ENCODE results near the gene DHRS11. TPM values are rescaled to one million over a fixed set of nuclear protein-coding genes. Genes with fewer than 3 reads are reported as not detected.

The DHRS11 gene
- 15.7 TPM for total RNA-seq
- long read RNA-seq, transcript DHRS11-215 (7 exons, 1,598 nt): major isoform, 5 of 12 reads
- long read RNA-seq, partial matches to known transcripts: 0 of 12 reads
- long read RNA-seq, other reads (novel, unspliced or antisense): 7 of 12 reads

- ATAC-seq: peak; percentile 96
- DNase-seq (ENCODE audit: missing footprints): peak; percentile 92
- intact Hi-C loops (cut with DNase I): loop anchor here (5.0 kb wide), 1 partner anchor 44 kb away; no protein-coding TSS in a partner anchor
Observed at GRCh38 chr17:36591434-36592315, at the start of gene DHRS11. Gene DHRS11, plus strand, starts transcription at chr17:36591879. Its CDS starts 131 bp downstream, at chr17:36592010.

GRCh38 chr17:36542755-36543154 lies 48.9 kb upstream of the DHRS11 start:
- ATAC-seq: no peak
- intact Hi-C loops (cut with DNase I): no loop called here
- DNase-seq (ENCODE audit: missing footprints): no peak

- ATAC-seq (no peak), DNase-seq (ENCODE audit: missing footprints) (no peak)
- intact Hi-C loops (cut with DNase I): loop anchor here (2.0 kb wide), 1 partner anchor 57 kb away; the partner anchor contains the start of gene ZNHIT3
Observed at GRCh38 chr17:36544044-36544306, 47.7 kb upstream of the DHRS11 start.

- intact Hi-C loops (cut with DNase I): loop anchor here (2.0 to 5.0 kb wide), 2 partner anchors 48 to 58 kb away; partner anchors contain the start of genes DHRS11 and ZNHIT3
- DNase-seq (ENCODE audit: missing footprints) (peak; percentile 98), ATAC-seq (peak; percentile 91)
Observed at GRCh38 chr17:36544307-36545076, 47.2 kb upstream of the DHRS11 start, which contains the start of gene GGNBP2. Gene GGNBP2, plus strand, starts transcription at chr17:36544919. Its CDS starts 806 bp downstream, at chr17:36545725.

- ATAC-seq (peak; percentile 58), DNase-seq (ENCODE audit: missing footprints) (no peak)
- intact Hi-C loops (cut with DNase I): loop anchor here (2.0 to 5.0 kb wide), 2 partner anchors 47 to 58 kb away; partner anchors contain the start of genes DHRS11 and ZNHIT3
Observed at GRCh38 chr17:36545077-36545464, 46.6 kb upstream of the DHRS11 start.

GRCh38 chr17:36545465-36546417 lies 45.9 kb upstream of the DHRS11 start:
- DNase-seq (ENCODE audit: missing footprints): peak; percentile 97
- intact Hi-C loops (cut with DNase I): loop anchor here (2.0 to 5.0 kb wide), 2 partner anchors 47 to 59 kb away; partner anchors contain the start of genes DHRS11 and ZNHIT3
- ATAC-seq: peak; percentile 94

- intact Hi-C loops (cut with DNase I): loop anchor here (5.0 kb wide), 1 partner anchor 46 kb away; the partner anchor contains the start of gene DHRS11
- ATAC-seq: no peak
- no peak for DNase-seq (ENCODE audit: missing footprints)
Observed at GRCh38 chr17:36546418-36547093, 45.1 kb upstream of the DHRS11 start.

GRCh38 chr17:36547776-36548175 lies 43.9 kb upstream of the DHRS11 start:
- ATAC-seq (no peak), DNase-seq (ENCODE audit: missing footprints) (no peak)
- intact Hi-C loops (cut with DNase I): loop anchor here (5.0 kb wide), 1 partner anchor 45 kb away; the partner anchor contains the start of gene DHRS11

GRCh38 chr17:36550491-36551417 lies 40.9 kb upstream of the DHRS11 start:
- DNase-seq (ENCODE audit: missing footprints) (no peak), ATAC-seq (no peak)
- intact Hi-C loops (cut with DNase I): no loop called here

- ATAC-seq (no peak), DNase-seq (ENCODE audit: missing footprints) (no peak)
- intact Hi-C loops (cut with DNase I): no loop called here
Observed at GRCh38 chr17:36553459-36553858, 38.2 kb upstream of the DHRS11 start.

- no peak for DNase-seq (ENCODE audit: missing footprints)
- ATAC-seq: no peak
- intact Hi-C loops (cut with DNase I): no loop called here
Observed at GRCh38 chr17:36566081-36566480, 25.6 kb upstream of the DHRS11 start.

GRCh38 chr17:36575028-36575427 lies 16.7 kb upstream of the DHRS11 start:
- ATAC-seq: no peak
- intact Hi-C loops (cut with DNase I): no loop called here
- no peak for DNase-seq (ENCODE audit: missing footprints)

GRCh38 chr17:36576793-36577192 lies 14.9 kb upstream of the DHRS11 start:
- DNase-seq (ENCODE audit: missing footprints): no peak
- intact Hi-C loops (cut with DNase I): no loop called here
- ATAC-seq: no peak

GRCh38 chr17:36578671-36579070 lies 13.0 kb upstream of the DHRS11 start:
- intact Hi-C loops (cut with DNase I): no loop called here
- ATAC-seq (no peak), DNase-seq (ENCODE audit: missing footprints) (no peak)

GRCh38 chr17:36583787-36584186 lies 7.9 kb upstream of the DHRS11 start:
- DNase-seq (ENCODE audit: missing footprints) (no peak), ATAC-seq (no peak)
- intact Hi-C loops (cut with DNase I): no loop called here

- DNase-seq (ENCODE audit: missing footprints): no peak
- ATAC-seq: no peak
- intact Hi-C loops (cut with DNase I): no loop called here
Observed at GRCh38 chr17:36586138-36586537, 5.5 kb upstream of the DHRS11 start.

Data from Right ventricle myocardium inferior (tissue), 1 donor.